GM21786 (cell line): Measurements from ENCODE around the gene PARD3.

Source experiments
- ATAC-seq: cut with Tn5 transposase; IDR thresholded peaks from one replicate; pipeline ENCODE4 v1.9.1; 2021; ENCODE audit not compliant: unreplicated experiment

Gene PARD3

GRCh38 chr10:34697351-34698247 is 117.5 kb downstream of the PARD3 start:
- ATAC-seq: no peak

GRCh38 chr10:34696423-34696822 is 118.7 kb downstream of the PARD3 start:
- no peak for ATAC-seq

GRCh38 chr10:34690383-34691049 is 124.6 kb downstream of the PARD3 start:
- ATAC-seq: no peak

- no peak for ATAC-seq
Observed at GRCh38 chr10:34689053-34689452, 126.0 kb downstream of the PARD3 start.

- ATAC-seq: no peak
Observed at GRCh38 chr10:34687434-34688210, 127.5 kb downstream of the PARD3 start.

GRCh38 chr10:34682580-34682979 is 132.5 kb downstream of the PARD3 start:
- no peak for ATAC-seq

- ATAC-seq: no peak
Observed at GRCh38 chr10:34681933-34682332, 133.2 kb downstream of the PARD3 start.

- no peak for ATAC-seq
Observed at GRCh38 chr10:34679177-34679576, 135.9 kb downstream of the PARD3 start.

- ATAC-seq: no peak
Observed at GRCh38 chr10:34677591-34677990, 137.5 kb downstream of the PARD3 start.

- ATAC-seq: no peak
Observed at GRCh38 chr10:34677132-34677531, 138.0 kb downstream of the PARD3 start.

- no peak for ATAC-seq
Observed at GRCh38 chr10:34674176-34674575, 140.9 kb downstream of the PARD3 start.

GRCh38 chr10:34670081-34670480 is 145.0 kb downstream of the PARD3 start:
- ATAC-seq: no peak

GRCh38 chr10:34669079-34669478 is 146.0 kb downstream of the PARD3 start:
- no peak for ATAC-seq

- peak; percentile 42 for ATAC-seq
Observed at GRCh38 chr10:34667177-34667576, 147.9 kb downstream of the PARD3 start.

GRCh38 chr10:34666008-34666704 is 148.9 kb downstream of the PARD3 start:
- peak; percentile 75 for ATAC-seq

- ATAC-seq: no peak
Observed at GRCh38 chr10:34664706-34665105, 150.4 kb downstream of the PARD3 start.

- no peak for ATAC-seq
Observed at GRCh38 chr10:34661580-34661979, 153.5 kb downstream of the PARD3 start.

GRCh38 chr10:34658934-34659333 is 156.2 kb downstream of the PARD3 start:
- ATAC-seq: no peak

GRCh38 chr10:34656661-34657060 is 158.4 kb downstream of the PARD3 start:
- no peak for ATAC-seq

- ATAC-seq: no peak
Observed at GRCh38 chr10:34655286-34656170, 159.6 kb downstream of the PARD3 start.
